Spleen (tissue), 7 donors: Measurements from ENCODE around the gene LMAN1.

Experiments
- POLR2A ChIP-seq, 3 donors: fragments of 450-650 bp; IDR thresholded peaks; one replicate each; pipeline ENCODE4 v1.5.1; 2017; ENCODE audit warnings: antibody characterized with exemption in 3 of 3, mild to moderate bottlenecking in 1 of 3
- TF ChIP-seq, protein P1 (sequence below), 11 experiments: fragments of 200-600 bp in 7 of 11; fragments of 450-650 bp in 4 of 11; sonication (generic) in 4 of 11; IDR thresholded peaks in 8 of 11; conservative IDR thresholded peaks in 3 of 11; 1 replicate in 7 of 11; 2 replicates in 4 of 11; pipeline versions ENCODE4 v1.4.0 to v1.8.0; 2016 to 2021; ENCODE audit warnings: antibody characterized with exemption in 11 of 11, inconsistent platforms in 4 of 11, mild to moderate bottlenecking in 1 of 11
- donor health status: DM: no; HTN: no; CAD: no; lungs with moderate emphysema.
- donor health status: DM: no; HTN: no; CAD: no.
- donor health status: DM: no; HTN: no; CAD: no.

DNA sequence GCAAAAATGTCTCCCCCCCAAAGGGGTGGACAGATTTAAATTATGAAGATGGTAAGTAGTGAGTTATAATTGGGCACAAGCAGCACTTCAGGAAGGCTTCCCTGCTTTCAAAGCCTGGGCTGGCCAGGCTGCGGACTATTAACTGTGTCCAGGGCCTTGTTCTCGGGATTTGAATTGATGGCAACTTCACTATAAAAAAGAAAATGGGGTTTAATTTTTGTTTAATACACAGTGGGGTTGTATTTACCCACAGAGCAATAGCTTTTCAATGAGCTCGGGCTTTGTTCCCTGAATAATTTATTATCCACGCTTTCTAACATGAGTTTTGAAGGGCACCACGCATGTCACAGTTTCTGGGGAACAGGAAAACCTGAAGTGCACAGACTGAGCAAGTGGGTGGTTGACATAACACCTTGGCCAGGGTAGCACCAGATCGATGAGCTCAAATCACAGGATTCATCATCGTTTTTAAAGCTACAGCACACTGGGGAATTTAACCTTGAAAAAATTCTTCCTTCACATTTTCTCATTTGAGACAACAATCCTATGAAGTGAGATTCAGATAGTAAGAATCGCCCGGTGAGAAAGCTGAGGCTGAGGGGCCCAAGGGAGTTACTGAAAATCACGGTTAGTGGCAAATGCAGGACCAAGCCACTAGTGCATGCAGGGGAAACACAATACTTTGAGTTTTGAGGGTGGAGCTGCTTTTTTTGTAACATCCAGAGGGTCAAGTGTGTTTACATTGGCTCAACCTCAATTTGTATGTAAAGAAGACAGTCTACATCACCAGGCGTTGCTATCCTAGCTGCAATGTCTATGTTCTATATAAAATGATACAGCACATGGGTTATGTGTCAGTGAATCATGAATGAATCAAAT is 28.9 kb upstream of the LMAN1 start:
- no peak for TF ChIP-seq POLR2A (IDR thresholded peaks at IDR 0.05)
- TF ChIP-seq, protein P1, sequence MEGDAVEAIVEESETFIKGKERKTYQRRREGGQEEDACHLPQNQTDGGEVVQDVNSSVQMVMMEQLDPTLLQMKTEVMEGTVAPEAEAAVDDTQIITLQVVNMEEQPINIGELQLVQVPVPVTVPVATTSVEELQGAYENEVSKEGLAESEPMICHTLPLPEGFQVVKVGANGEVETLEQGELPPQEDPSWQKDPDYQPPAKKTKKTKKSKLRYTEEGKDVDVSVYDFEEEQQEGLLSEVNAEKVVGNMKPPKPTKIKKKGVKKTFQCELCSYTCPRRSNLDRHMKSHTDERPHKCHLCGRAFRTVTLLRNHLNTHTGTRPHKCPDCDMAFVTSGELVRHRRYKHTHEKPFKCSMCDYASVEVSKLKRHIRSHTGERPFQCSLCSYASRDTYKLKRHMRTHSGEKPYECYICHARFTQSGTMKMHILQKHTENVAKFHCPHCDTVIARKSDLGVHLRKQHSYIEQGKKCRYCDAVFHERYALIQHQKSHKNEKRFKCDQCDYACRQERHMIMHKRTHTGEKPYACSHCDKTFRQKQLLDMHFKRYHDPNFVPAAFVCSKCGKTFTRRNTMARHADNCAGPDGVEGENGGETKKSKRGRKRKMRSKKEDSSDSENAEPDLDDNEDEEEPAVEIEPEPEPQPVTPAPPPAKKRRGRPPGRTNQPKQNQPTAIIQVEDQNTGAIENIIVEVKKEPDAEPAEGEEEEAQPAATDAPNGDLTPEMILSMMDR (IDR thresholded peaks at IDR 0.05 in 8 of 11, conservative IDR thresholded peaks at IDR 0.05 in 3 of 11), result no peak
